H9 (cell line): ENCODE results near the gene MTCL1. TPM values are rescaled to one million over a fixed set of nuclear protein-coding genes. Genes with fewer than 3 reads are reported as not detected.

Experiments
- DNase-seq: peaks from one replicate; pipeline ENCODE4 v3.0.0-alpha.2; 2017
- H2AFZ ChIP-seq: one replicate; pipeline ENCODE4 v1.6.1; 2013; ENCODE audit warnings: mild to moderate bottlenecking, low read length, control low read depth, moderate library complexity
- H2AK5ac ChIP-seq: 2 replicates; pipeline ENCODE4 v1.6.1; 2013; ENCODE audit warnings: low read length, control low read depth, mixed read lengths; ENCODE audit not compliant: insufficient read length
- H2BK120ac ChIP-seq: one replicate; pipeline ENCODE4 v1.6.1; 2013; ENCODE audit warnings: low read depth, mild to moderate bottlenecking, low read length, control low read depth, inconsistent platforms; ENCODE audit not compliant: poor library complexity, severe bottlenecking
- H2BK12ac ChIP-seq: 2 replicates; pipeline ENCODE4 v1.6.1; 2013; ENCODE audit warnings: low read length, control low read depth, mixed read lengths, low read depth; ENCODE audit not compliant: insufficient read length
- H2BK15ac ChIP-seq: 2 replicates; pipeline ENCODE4 v1.6.1; 2013; ENCODE audit warnings: low read depth, low read length, control low read depth
- H2BK20ac ChIP-seq: one replicate; pipeline ENCODE4 v1.6.1; 2013; ENCODE audit warnings: low read depth, mild to moderate bottlenecking, low read length, control low read depth, inconsistent platforms; ENCODE audit not compliant: poor library complexity, severe bottlenecking
- H2BK5ac ChIP-seq: 2 replicates; pipeline ENCODE4 v1.6.1; 2013; ENCODE audit warnings: low read length, control low read depth, mixed read lengths; ENCODE audit not compliant: insufficient read length
- H3K14ac ChIP-seq: 2 replicates; pipeline ENCODE4 v1.6.1; 2013; ENCODE audit warnings: low read length, control low read depth; ENCODE audit not compliant: insufficient read depth
- H3K18ac ChIP-seq: 2 replicates; pipeline ENCODE4 v1.6.1; 2013; ENCODE audit warnings: low read depth, mild to moderate bottlenecking, mixed read lengths, low read length, control low read depth; ENCODE audit not compliant: insufficient read length
- H3K23ac ChIP-seq: 2 replicates; pipeline ENCODE4 v1.6.1; 2013; ENCODE audit warnings: low read length, control low read depth, mixed read lengths, low read depth; ENCODE audit not compliant: insufficient read length
- H3K23me2 ChIP-seq: 2 replicates; pipeline ENCODE4 v1.6.1; 2013; ENCODE audit warnings: low read depth, mild to moderate bottlenecking, mixed read lengths, low read length, control low read depth; ENCODE audit not compliant: insufficient read length, poor library complexity, severe bottlenecking
- H3K27ac ChIP-seq: 2 replicates; pipeline ENCODE4 v1.5.1; 2013; ENCODE audit warnings: low read length, control low read depth, mixed read lengths, low read depth; ENCODE audit not compliant: insufficient read length
- H3K27me3 ChIP-seq: 2 replicates; pipeline ENCODE4 v1.6.1; 2013; ENCODE audit warnings: low read length, control low read depth, inconsistent platforms; ENCODE audit not compliant: insufficient read depth
- H3K4ac ChIP-seq: 2 replicates; pipeline ENCODE4 v1.6.1; 2013; ENCODE audit warnings: low read depth, mild to moderate bottlenecking, control low read depth, inconsistent platforms, low read length, moderate library complexity
- H3K4me1 ChIP-seq: 2 replicates; pipeline ENCODE4 v1.6.1; 2013; ENCODE audit warnings: low read length, control low read depth, inconsistent platforms; ENCODE audit not compliant: insufficient read depth
- H3K4me2 ChIP-seq: 2 replicates; pipeline ENCODE4 v1.6.1; 2013; ENCODE audit warnings: low read length, control low read depth, mixed read lengths; ENCODE audit not compliant: insufficient read length, insufficient read depth
- H3K56ac ChIP-seq: 2 replicates; pipeline ENCODE4 v1.6.1; 2013; ENCODE audit warnings: low read depth, mild to moderate bottlenecking, mixed read lengths, low read length, control low read depth; ENCODE audit not compliant: insufficient read length
- H3K79me1 ChIP-seq: 2 replicates; pipeline ENCODE4 v1.6.1; 2013; ENCODE audit warnings: low read depth, mild to moderate bottlenecking, moderate library complexity, low read length, control low read depth, inconsistent platforms; ENCODE audit not compliant: insufficient read depth, poor library complexity, severe bottlenecking
- H3K79me2 ChIP-seq: 2 replicates; pipeline ENCODE4 v1.6.1; 2013; ENCODE audit warnings: low read length, control low read depth, inconsistent platforms; ENCODE audit not compliant: insufficient read depth
- H3K9ac ChIP-seq: 2 replicates; pipeline ENCODE4 v1.6.1; 2013; ENCODE audit warnings: low read length, control low read depth, mixed read lengths; ENCODE audit not compliant: insufficient read length; ENCODE audit errors: extremely low read depth
- H3K9me3 ChIP-seq: one replicate; pipeline ENCODE4 v1.6.1; 2013; ENCODE audit warnings: low read depth, low read length, inconsistent platforms; ENCODE audit not compliant: control insufficient read depth
- H3T11ph ChIP-seq: one replicate; pipeline ENCODE4 v1.6.1; 2013; ENCODE audit warnings: mild to moderate bottlenecking, low read length, control low read depth, inconsistent platforms
- H4K20me1 ChIP-seq: one replicate; pipeline ENCODE4 v1.6.1; 2013; ENCODE audit not compliant: control insufficient read depth, insufficient read length, insufficient read depth
- H4K5ac ChIP-seq: 2 replicates; pipeline ENCODE4 v1.6.1; 2013; ENCODE audit warnings: low read depth, mild to moderate bottlenecking, mixed read lengths, low read length, control low read depth; ENCODE audit not compliant: insufficient read length
- H4K8ac ChIP-seq: replicated peaks from 2 replicates; pipeline ENCODE4 v1.6.1; 2013; ENCODE audit warnings: low read length, control low read depth, mixed read lengths, low read depth; ENCODE audit not compliant: insufficient read length
- H4K91ac ChIP-seq: 2 replicates; pipeline ENCODE4 v1.6.1; 2013; ENCODE audit warnings: low read depth, mild to moderate bottlenecking, moderate library complexity, mixed read lengths, low read length, control low read depth; ENCODE audit not compliant: insufficient read length
- H3K27ac Mint-ChIP-seq, 3 experiments: 2 replicates in 2 of 3; 3 replicates in 1 of 3; pipeline ENCODE4 v1.8.0; 2020 to 2021; ENCODE audit warnings: mixed read lengths in 3 of 3, mild to moderate bottlenecking in 1 of 3, moderate library complexity in 1 of 3
- H3K27me3 Mint-ChIP-seq: 2 replicates; pipeline ENCODE4 v1.8.0; 2021; ENCODE audit warnings: low read depth, mild to moderate bottlenecking, moderate library complexity, mixed read lengths
- H3K36me3 Mint-ChIP-seq, 3 experiments: 2 replicates in 2 of 3; 3 replicates in 1 of 3; pipeline ENCODE4 v1.8.0; 2020 to 2021; ENCODE audit warnings: low read depth in 3 of 3, mixed read lengths in 3 of 3; ENCODE audit not compliant: insufficient read depth in 1 of 3
- H3K4me1 Mint-ChIP-seq, 2 experiments: 2 replicates each; pipeline ENCODE4 v1.8.0; 2020; ENCODE audit warnings: mixed read lengths in 2 of 2
- H3K4me3 Mint-ChIP-seq, 2 experiments: 2 replicates in 1 of 2; 3 replicates in 1 of 2; pipeline ENCODE4 v1.8.0; 2020 to 2021; ENCODE audit warnings: mild to moderate bottlenecking in 2 of 2, mixed read lengths in 2 of 2, moderate library complexity in 1 of 2
- H3K9me3 Mint-ChIP-seq, 2 experiments: 2 replicates in 1 of 2; 3 replicates in 1 of 2; pipeline ENCODE4 v1.8.0; 2020; ENCODE audit warnings: mild to moderate bottlenecking in 2 of 2, mixed read lengths in 2 of 2, moderate library complexity in 1 of 2
- WGBS: extraction: QIAGEN DNeasy Blood & Tissue Kit; methylation state at CpG from one replicate; pipeline ENCODE4 v1.1.7; 2013; ENCODE audit warnings: missing lambda C conversion rate, low lambda C conversion rate, mixed read lengths; ENCODE audit not compliant: insufficient read length; ENCODE audit errors: extremely low coverage; 5-methylcytosine and 5-hydroxymethylcytosine counted together
- total RNA-seq: library from RNA; stranded (reverse); gene quantifications from 2 replicates; pipeline ENCODE4 v1.2.1, GENCODE V29; 2021
- TF ChIP-seq, protein P1 (sequence below): fragments of 200-600 bp; sonication (generic); conservative IDR thresholded peaks from 3 replicates; pipeline ENCODE4 v1.8.0; 2021; ENCODE audit warnings: antibody characterized with exemption, mild to moderate bottlenecking

Gene MTCL1
- total RNA-seq, 1 experiment from 2014 or later = 50.7 TPM

DNA sequence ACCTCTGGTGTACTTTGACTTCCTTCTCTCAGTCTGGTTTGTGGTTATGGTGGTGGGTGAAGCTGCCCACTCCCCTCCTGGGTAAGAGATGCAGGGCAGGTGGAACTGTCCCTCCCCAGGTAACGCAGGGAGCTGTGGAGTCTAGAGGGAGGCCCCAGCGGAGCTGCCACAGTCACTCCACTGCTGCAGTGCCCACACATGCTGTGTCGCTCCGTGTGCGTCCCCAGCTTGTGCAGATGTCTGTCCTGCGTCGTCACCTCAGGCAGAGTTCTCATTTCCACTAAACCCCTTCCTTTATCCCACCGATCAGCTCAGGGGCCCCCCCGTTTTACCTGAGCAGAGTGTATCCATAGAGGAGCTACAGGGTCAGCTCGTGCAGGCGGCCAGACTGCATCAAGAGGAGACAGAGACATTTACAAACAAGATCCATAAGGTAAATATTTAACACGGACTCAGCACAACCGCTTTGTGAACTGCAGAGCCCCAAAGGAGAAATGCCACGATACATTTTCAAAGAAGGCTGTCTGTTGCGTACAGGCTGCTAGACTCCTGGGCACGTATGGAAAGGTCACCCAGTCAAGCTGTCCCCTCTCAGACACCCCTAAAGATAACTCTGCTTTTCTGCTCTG, 87.4 kb downstream of the MTCL1 start:
- Histone ChIP-seq H2BK120ac (no peak overlapping the region), H3T11ph (no peak overlapping the region), H4K91ac (no peak overlapping the region), H3K18ac (peak overlapping the region; percentile 34), H3K27me3 (no peaks in the 10 kb centered on the region), H3K9ac (peak overlapping the region; percentile 11), H3K4me2 (no peak overlapping the region), H3K79me1 (no peaks in the 10 kb centered on the region), H4K8ac (no peak overlapping the region), H2AK5ac (no peak overlapping the region), H3K23ac (no peak overlapping the region), H3K79me2 (no peaks in the 10 kb centered on the region), H3K4me1 (peaks cover 23% of the 10 kb centered on the region; the same call in 1 of the 2 replicates), H3K23me2 (no peaks in the 10 kb centered on the region), H2BK12ac (no peak overlapping the region), H4K5ac (no peak overlapping the region), H2BK20ac (no peak overlapping the region), H2BK15ac (no peak overlapping the region), H3K56ac (no peak overlapping the region), H2AFZ (no peak overlapping the region), H2BK5ac (no peak overlapping the region), H3K9me3 (no peaks in the 10 kb centered on the region), H3K4ac (no peak overlapping the region), H4K20me1 (no peaks in the 10 kb centered on the region), H3K27ac (no peak overlapping the region), H3K14ac (no peak overlapping the region)
- no peaks in the 10 kb centered on the region for H3K9me3 Mint-ChIP-seq
- H3K36me3 Mint-ChIP-seq = peaks cover 8 to 32% (median 31%) of the 10 kb centered on the region in 3 experiments; a peak in 6 of 7 replicates
- no peak overlapping the region; a peak in 1 of 5 replicates for H3K4me3 Mint-ChIP-seq
- H3K4me1 Mint-ChIP-seq = peaks cover 59 to 70% of the 10 kb centered on the region in 2 experiments
- H3K27ac Mint-ChIP-seq = peak overlapping the region; percentile 18 to 85 (median 82)
- TF ChIP-seq, protein P1, sequence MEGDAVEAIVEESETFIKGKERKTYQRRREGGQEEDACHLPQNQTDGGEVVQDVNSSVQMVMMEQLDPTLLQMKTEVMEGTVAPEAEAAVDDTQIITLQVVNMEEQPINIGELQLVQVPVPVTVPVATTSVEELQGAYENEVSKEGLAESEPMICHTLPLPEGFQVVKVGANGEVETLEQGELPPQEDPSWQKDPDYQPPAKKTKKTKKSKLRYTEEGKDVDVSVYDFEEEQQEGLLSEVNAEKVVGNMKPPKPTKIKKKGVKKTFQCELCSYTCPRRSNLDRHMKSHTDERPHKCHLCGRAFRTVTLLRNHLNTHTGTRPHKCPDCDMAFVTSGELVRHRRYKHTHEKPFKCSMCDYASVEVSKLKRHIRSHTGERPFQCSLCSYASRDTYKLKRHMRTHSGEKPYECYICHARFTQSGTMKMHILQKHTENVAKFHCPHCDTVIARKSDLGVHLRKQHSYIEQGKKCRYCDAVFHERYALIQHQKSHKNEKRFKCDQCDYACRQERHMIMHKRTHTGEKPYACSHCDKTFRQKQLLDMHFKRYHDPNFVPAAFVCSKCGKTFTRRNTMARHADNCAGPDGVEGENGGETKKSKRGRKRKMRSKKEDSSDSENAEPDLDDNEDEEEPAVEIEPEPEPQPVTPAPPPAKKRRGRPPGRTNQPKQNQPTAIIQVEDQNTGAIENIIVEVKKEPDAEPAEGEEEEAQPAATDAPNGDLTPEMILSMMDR = no peak
- no peaks in the 10 kb centered on the region for H3K27me3 Mint-ChIP-seq
- DNase-seq = no peak
- no CpG with 5 or more reads among the region's 16 CpGs for WGBS
